HG03196 (cell line): ENCODE results near the gene KCNK17.

ENCODE experiments used
- ATAC-seq: cut with Tn5 transposase; IDR thresholded peaks from one replicate; pipeline ENCODE4 v1.9.1; 2021; ENCODE audit not compliant: unreplicated experiment

The KCNK17 gene, protein sequence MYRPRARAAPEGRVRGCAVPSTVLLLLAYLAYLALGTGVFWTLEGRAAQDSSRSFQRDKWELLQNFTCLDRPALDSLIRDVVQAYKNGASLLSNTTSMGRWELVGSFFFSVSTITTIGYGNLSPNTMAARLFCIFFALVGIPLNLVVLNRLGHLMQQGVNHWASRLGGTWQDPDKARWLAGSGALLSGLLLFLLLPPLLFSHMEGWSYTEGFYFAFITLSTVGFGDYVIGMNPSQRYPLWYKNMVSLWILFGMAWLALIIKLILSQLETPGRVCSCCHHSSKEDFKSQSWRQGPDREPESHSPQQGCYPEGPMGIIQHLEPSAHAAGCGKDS

DNA sequence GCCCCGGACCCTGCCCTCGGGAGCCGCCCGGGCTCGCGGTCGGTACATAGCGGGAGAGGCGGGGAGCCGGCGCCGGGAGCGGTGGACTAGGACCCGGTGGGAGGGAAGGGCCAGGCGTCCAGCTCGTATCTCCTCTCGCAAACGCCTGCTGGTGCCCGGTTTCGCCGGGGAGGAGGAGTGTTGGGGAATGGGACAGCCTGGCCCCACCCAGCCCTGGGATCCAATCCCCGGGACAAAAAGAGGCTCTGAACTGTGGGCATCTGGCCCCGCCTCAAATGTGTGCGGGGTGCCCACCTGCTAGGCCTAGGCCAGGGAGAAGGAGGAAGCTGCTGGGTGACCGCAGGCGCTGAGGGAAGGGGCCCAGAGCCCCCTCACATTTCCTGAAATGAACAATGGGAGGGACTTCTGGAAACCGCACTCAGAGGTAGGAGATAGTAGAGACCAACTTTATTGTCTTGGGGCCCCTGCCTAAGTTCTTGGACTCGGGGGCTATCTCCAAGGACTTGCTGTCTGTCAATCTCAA is at the start of gene KCNK17:
KCNK17 (minus strand) TSS at position 147 of the 523 bp plus-strand sequence; CDS start at position 48, 99 bp downstream.
- no peak for ATAC-seq

DNA sequence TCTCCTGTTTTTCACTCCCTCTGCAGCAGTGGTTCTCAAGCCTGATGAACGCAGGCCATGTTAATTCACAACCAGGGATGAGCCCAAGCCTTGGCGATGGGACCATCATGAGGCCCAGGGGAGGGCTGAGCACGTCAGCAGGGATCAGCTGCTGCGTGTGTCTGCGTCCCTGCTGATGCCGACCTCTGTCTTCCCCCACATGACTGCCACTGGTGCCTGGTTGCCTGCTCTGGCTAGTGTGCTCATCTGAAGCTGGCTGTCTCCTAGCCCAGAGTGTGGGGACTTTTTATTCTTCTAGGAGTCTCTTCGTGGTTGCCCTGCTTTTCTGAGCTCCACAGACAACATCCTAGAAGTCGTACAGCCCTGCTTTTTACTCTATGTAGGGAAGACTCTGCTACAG is 49.1 kb upstream of the KCNK17 start:
- ATAC-seq = no peak

DNA sequence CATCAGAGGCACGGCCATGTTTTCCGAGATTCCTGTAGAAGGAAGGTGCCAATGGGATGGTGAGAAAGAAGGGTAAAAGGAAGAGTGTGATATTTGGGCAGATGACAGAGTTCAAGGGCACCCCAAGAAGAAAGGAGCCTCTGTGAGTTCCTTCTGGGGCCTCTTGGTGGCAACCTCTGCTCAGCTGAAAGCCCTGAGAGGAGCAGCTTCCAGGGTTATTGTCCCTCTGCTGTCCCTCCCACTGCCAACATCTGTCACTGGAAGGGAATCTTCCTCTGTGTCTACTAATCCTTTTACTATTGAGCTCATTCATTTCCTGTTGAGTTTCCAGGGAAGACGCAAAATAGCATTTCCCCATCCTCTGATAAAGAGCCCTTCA is 48.3 kb upstream of the KCNK17 start:
- ATAC-seq = no peak

DNA sequence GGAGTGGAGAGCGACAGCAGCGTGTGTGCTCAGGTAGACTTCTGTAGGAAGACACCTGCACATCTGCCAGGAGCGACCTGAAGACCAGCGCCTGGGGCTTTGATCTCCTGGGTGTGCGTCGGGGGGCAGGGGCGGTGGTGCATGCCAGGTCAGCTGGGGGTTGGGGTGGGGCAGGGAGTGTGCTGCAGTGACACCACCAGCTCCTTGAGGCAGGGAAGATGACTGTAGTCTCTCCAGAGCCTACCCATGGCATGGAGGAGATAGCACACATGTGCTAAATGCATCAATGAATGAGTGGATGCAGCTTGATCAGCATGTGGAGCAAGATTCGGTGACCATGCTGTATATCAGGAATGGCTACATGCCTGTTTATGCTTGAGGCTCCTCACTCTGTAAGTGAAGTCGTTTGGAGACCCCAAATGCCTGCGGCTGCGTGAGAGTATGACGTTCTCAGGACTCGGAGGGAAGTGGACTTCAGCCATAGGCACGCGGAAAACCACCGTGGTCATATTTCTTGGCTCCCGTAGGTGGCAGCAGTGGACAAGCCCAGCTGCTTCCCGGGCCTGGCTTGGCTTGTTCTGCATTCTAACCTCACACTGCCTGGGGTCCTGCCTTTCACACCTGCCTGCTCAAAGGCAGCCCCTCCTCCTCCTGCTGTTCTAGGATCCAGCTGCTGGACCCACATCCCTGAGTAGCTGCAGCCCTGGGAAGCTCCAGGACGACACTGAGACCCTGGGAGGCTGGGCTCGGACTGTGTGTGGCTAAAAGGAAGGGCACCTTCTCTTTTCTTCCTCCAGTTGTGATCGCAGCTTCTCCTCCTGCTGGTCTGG is 47.7 kb upstream of the KCNK17 start:
- ATAC-seq = peak; percentile 67

DNA sequence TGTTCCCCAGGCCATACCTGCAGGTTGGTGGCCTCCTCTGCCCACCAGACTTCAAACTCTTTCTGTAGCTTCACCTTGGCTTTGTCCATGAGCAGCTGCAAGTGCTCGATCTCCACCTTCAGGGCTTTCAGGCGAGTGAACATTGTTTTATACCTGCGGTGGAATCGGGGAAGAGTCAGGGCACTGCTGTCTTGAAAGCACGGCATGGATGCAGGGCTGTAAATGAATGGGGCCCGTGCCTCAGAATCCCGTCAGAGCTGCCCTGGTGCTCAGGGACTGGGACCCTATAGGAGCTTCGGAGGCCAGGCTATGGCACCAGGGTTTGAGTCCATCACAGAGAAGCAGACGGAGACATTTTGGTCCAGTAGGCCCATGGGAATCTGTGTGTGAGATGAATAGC is 46.2 kb upstream of the KCNK17 start:
- ATAC-seq = no peak

DNA sequence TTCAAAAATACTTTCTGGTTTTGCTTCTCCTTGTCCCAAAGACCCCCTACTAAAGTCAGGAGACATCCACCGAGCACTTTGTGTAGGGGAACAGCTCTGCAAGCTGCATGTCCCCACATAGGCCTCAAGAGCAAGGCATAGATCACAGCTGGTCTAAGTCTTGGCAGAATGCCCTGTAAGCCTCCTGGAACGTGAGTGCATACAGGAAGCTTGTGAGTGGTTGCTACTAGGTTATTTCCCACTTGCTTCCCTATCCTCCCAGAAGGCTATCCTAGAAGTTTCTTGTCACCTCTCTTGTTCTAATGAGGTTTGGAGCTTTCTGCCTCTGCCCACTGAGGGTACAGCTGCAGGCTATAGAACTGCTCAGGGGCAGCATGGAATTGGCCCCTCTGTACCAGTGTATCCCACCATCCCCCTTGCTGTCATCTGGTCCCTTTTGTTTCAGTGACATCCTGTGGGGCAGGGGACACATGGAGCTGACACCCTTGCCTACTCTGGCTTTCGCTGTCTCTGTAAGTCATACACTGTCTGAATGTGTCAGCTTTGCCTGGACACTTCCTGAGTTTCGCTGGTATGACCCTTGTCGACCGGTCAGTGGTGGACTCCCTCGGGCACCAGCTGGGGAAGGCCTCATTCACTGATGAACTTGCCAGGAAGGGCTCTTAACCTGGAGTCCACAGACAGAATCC is 43.9 kb upstream of the KCNK17 start:
- ATAC-seq = no peak

DNA sequence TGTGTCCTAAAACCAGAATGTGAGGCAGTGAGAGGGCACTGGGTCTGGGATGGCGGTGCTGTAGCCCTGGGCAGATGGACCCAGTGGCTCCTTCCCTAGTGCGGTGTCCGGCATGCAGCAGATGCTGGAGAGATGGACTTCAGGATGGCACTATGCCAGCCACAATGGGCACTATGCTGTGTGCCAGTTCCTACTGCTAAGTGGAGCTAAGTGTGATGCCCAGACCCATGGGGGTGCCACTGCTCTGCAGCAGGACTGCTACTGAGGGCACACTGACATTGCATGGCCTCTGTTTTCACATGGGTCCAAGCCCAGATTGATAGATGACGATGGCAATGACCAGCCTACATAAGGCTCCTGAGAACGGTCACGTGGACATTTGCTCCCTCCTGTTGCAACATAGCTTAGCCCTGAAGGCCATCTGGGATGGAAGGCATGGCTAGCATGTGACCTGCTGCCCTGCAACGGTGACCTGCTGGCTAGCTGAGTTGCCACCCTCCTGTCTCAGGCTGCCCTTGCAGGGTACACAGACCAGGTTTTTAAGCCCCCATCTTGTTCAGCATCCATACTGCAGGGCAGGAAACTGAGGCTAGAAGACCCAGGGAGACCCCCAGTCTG is 39.6 kb upstream of the KCNK17 start:
- no peak for ATAC-seq

DNA sequence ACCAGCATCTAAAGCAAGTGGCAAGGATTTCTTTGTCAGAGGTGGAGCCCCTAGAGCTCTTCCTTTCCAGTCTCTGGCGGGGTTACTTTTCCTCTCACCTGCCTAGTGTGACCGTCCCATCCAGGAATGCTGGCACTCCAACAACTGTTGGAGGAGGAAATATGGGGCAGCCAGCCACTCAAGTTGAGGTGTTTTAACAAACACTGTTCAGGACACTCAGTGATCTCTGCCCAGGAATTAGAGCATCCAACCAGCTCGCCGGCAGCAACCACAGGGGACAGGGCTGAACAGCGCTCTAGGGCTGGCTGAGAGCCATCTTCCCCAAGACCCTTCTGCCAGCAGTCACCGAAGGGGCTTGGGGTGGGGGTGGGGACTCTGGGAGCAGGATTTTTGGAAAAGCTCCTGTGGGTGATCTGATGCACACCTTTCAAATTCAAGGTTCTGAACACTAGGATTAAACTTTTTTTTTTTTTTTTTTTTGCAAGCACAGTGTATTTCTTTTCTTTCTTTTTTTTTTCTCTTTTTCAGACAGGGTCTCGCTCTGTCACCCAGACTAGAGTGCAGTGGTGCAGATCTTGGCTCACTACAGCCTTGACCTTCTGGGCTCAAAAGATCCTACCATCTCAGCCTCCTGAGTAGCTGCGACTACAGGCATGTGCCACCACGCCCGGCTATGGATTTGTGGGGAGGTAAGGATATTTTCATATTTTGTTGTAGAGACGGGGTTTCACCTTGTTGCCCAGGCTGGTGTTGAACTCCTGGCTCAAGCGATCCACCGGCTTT is 36.7 kb upstream of the KCNK17 start:
- ATAC-seq = no peak

DNA sequence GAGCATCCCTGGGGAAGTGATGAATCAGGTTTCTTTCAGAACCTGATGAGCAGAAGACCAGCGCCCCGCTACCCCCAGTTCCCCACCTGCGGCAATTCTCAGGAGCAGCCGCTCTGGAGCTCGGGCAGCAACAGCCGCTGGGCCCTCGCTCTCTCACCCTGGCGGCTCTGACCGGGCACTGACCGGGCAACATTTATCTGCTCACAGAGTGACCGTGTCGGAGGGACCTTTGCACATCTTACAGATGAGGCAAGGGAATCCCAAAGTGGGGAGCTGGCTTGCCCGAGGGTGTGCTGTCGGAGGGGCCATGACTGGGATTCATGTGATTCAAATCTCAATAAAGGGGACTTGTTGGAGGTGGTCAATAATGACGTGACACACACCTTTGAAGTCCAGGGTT is 34.5 kb upstream of the KCNK17 start:
- ATAC-seq = no peak

DNA sequence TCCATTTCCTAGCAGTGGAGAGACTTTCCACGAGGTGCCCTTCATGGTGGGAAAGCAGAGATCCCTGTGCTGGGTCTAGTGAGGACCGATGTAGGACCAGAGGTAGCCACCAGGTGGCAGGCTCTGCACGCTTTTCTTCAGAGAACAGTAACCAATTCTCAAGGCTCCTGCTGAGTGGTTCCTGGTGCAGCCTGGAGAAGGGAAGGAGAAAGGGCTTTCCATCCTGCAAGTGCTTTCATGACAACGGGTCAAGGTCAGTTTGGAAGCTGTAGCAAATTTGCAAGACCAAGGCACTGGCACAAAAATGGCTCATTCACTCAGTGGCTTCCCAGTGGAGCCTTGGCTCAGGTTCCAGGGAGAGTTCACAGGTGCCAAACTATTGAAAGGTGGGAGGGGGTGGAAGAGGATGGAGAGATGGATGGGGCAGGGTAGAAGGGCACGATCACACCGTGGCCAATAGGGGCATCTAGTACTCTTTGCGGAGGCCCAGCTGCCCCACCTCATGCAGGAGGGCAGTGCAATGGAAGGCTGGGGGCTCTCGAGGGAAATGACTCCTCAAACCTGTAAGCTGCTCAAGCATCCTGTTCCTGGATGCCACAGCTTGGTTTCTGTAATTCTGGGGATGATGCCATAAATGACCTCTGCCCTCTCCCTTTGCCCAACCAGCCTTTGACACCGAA is 33.8 kb upstream of the KCNK17 start:
- no peak for ATAC-seq

DNA sequence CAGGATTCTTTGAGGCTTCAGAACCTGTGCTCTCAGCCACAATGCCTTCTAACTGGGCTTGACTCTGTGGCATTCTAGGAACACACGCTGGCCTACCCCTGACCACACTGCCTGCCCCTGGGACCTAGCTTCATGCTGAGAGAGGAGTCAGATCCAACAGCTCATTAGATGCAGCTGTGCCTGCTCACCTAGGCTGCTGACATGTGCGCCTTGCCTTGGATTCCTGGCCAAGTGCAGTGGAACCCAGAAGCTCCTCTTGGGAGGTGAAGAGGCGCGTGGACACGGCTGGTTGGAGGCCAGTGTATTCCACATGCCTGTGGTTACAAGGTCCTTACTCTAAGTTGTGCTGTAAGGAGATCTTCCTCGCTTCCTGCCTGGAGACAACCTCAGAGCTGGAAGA is 33.0 kb upstream of the KCNK17 start:
- ATAC-seq = no peak

DNA sequence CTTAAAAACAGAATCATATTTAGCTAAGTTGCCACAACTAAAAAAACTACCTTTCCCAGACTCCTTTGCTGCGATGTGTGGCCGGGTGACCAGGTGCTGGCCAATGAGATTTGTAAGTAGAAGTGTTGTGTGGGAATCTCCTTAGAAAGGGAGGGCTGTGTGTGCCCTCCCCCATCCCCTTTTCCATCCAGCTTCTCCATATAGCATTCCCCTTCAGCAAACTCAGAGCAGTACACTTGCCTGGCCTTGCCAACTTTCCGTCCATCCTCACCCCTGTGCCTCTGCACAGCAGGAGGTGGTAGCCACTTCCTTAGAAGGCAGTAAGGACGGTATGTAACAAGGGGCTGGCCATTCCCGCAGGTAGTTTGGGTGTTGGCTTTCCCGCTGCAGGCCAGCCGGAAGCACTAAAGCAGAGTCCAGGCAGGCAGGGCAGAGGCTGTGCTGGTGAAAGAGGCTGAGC is 30.6 kb upstream of the KCNK17 start:
- ATAC-seq = no peak

DNA sequence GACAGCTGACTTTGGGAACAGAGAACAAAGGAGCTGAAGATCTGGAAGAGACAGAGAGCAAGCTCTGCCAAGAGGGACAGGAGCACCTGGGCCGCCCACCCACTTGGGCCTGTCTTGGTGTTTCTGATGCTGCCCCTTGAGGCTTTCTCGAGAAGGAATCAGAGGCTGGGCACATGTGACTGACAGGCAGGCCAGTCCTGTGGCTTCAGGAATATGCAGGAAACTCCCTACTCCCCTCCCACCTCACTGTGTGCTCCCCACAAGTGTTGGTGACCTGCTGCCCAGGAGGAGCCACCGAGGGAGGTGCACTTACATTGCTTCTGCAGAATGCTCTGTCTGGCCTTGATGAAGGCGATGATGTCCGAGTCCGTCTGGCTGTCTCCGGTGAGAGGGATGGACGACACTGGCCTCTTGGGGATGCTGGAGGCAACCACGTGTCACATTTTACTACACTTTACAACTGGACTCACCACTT is 29.2 kb upstream of the KCNK17 start:
- ATAC-seq = no peak

DNA sequence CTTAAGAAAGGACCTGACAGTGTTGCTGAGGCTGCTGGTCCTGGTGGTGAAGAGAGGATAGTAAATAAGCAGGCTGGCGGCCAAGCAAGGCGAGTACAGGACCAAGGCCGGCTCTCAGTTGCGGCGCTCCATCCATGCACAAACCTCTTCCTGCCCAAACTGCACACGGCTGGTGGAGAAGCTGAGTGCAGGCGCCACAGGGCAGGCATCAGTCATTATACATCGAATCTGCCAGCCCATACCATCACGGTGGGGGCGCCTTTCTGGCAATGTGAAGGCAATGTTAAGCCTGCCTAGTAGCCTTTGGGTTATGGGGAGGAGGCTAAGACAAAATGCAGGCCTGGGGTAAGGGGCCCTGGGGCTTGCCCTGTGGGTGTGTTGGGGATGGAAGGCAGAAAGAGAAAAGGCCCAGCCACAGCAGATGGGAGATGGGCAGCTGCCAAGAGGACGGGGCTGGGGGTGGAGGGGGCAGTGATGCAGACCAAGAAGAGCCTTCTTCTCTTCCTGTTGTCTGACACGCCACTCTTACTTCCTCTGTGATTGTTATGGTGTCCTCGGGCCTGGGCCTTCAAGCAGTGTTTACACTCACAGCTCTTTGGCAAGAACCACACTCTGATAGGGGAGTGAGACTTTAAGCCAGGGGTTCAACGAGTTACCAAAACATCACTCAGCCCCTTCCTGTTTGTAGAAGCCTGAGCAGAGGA is 28.6 kb upstream of the KCNK17 start:
- no peak for ATAC-seq

DNA sequence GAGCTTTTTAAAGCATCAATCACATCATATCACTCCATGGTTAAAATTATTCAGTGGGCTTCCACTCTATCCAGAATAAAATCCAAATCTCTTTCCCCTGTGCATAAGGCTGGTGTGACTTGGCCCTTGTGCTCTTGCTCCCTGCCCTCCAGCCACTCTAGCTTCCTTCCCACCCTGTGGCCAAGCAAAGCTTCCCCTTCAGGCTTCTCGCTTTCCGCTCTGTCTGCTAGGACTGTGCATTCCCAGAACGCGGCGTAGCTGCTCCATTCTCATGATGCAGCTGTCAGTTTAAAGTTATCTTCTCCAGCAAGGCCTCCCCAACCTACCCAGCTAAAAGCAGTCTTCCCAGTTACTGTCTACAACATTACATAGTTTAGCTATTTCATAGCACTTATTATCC is 27.7 kb upstream of the KCNK17 start:
- ATAC-seq = no peak

DNA sequence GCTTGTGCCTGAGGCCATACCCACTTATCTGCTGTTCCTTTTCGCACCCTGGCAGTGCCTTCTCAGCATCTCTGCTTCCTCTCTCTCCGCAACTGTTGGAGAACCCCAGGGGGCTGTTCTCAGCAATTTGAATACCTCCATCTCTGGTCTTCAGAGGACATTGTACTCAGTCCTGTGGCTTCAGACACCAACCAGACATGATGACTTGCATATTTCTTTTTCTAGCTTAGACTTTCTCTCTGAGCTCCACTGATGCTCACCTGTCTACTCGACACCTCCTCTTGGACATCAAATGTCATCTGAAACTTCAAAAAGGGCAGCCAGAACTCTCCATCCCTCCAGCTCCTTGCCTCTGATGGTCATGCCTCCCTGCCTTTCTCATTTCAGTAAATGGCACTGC is 27.1 kb upstream of the KCNK17 start:
- ATAC-seq = no peak

DNA sequence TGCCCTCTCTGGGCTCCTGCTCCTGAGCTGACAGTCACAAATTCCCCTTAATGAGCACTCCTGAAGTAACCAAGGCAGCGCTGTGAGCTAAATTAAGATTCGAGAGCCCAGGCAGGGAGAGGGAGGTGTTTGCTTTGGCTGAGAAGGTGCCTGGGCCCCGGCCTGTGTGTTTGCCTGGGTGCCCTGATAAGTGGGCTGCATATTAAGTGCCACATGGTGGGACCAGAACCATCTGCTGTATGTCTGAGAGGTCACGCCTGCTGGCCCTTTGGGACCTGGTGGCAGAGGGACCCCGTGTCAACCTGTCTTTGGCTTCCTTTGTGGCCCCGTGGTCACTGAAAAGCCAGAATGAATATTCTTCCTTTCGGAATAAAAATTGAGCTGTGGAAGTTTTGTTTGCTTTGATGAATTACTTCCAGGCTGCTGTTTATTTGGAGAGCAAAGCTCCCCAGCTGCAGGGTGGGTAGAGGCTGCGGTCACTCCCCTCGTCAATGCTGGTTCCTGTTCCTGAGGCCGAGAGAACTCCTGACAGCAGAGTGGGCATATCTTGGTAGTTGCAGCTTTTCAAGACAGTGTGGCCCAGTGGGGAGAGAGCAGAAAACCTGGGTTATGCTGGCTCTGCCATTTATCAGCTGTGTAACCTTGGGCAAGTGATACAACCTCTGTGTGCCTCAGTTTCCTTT is 25.8 kb upstream of the KCNK17 start:
- ATAC-seq = no peak

DNA sequence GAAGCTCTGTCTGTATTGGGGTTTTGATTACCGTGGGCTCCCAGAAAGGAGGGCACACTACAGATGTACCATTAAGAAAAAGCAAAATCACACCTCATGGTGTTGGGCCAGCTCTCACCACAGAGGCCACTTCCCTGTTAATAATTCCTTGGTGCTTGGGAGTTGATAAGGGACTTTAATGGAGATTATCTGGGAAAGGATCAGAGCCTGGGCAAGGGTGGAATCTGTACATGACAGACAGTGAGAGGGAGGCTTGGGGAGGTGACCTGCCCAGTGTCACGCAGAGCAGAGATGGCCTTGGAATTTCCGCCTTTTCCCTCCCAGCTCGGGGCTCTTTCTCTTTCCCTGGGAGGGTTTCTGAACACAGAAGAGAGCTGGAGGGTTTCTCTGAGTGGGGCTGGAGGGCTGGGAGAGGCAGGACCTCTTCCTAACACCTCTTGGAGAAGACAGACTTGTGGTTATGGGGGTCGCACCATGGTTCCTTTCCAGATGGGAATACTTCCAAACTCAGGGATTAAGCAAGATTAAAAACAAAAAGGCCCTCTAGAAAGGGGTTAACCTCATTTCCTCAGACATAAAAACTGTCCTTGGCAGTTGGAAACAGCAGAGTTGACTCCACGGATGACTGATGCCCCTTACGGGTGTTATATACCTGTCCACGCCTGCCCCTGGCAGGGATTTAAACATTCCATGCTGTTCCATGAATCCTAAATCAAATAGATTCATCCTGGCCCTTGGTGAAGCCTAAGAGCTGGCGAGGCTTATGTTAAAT is 25.1 kb upstream of the KCNK17 start:
- ATAC-seq = no peak
